Natural killer cell (primary cell): Measurements from ENCODE around the gene MAGED2. TPM values are rescaled to one million over a fixed set of nuclear protein-coding genes. Genes with fewer than 3 reads are reported as not detected.

Experiments used
- ATAC-seq, 3 donors: fragments of 150-1000 bp in 2 of 3; fragments of 200-7000 bp in 1 of 3; cut with Tn5 transposase; 1 replicate in 1 of 3; 2 replicates in 2 of 3; pipeline ENCODE4 v1.10.0; 2021; ENCODE audit warnings: mild to moderate bottlenecking in 2 of 3, moderate library complexity in 2 of 3
- DNase-seq, 2 donors: peaks; one replicate each; pipeline versions ENCODE4 v3.0.0 to v3.0.0-alpha.2; 2013 to 2021; ENCODE audit warnings: mixed read lengths in 1 of 2
- H3K27ac ChIP-seq: one replicate; pipeline ENCODE4 v1.5.1; 2013; ENCODE audit warnings: mild to moderate bottlenecking, low read length
- H3K27me3 ChIP-seq: one replicate; pipeline ENCODE4 v1.6.1; 2013; ENCODE audit warnings: low read length; ENCODE audit not compliant: control insufficient read depth, insufficient read depth
- H3K36me3 ChIP-seq: one replicate; pipeline ENCODE4 v1.6.1; 2013; ENCODE audit warnings: low read length; ENCODE audit not compliant: control insufficient read depth, insufficient read depth
- H3K4me1 ChIP-seq: one replicate; pipeline ENCODE4 v1.6.1; 2013; ENCODE audit warnings: low read length; ENCODE audit not compliant: control insufficient read depth, insufficient read depth
- H3K4me3 ChIP-seq: one replicate; pipeline ENCODE4 v1.5.1; 2013; ENCODE audit warnings: low read length
- H3K9me3 ChIP-seq: one replicate; pipeline ENCODE4 v1.6.1; 2013; ENCODE audit warnings: low read length; ENCODE audit not compliant: control insufficient read depth, insufficient read depth
- H3K27ac Mint-ChIP-seq, 2 donors: one replicate each; pipeline ENCODE4 v1.8.0; 2022; ENCODE audit warnings: mild to moderate bottlenecking in 2 of 2, mixed read lengths in 2 of 2, moderate library complexity in 1 of 2
- H3K27me3 Mint-ChIP-seq, 2 donors: one replicate each; pipeline ENCODE4 v1.8.0; 2022; ENCODE audit warnings: low read depth in 2 of 2, mixed read lengths in 2 of 2
- H3K36me3 Mint-ChIP-seq: one replicate; pipeline ENCODE4 v1.8.0; 2022; ENCODE audit warnings: mixed read lengths
- H3K4me1 Mint-ChIP-seq, 2 donors: one replicate each; pipeline ENCODE4 v1.8.0; 2022; ENCODE audit warnings: mixed read lengths in 2 of 2
- H3K4me3 Mint-ChIP-seq: one replicate; pipeline ENCODE4 v1.8.0; 2022; ENCODE audit warnings: mild to moderate bottlenecking, moderate library complexity, mixed read lengths
- H3K9me3 Mint-ChIP-seq, 2 donors: one replicate each; pipeline ENCODE4 v1.8.0; 2022; ENCODE audit warnings: mixed read lengths in 2 of 2
- WGBS: methylation state at CpG from one replicate; pipeline ENCODE4 v1.1.7; 2013; ENCODE audit warnings: missing lambda C conversion rate; ENCODE audit not compliant: insufficient coverage; 5-methylcytosine and 5-hydroxymethylcytosine counted together
- intact Hi-C: fragments of 100-400 bp; cut with micrococcal nuclease; formaldehyde crosslinking; loops from one replicate; pipeline ENCODE4 v1.14.2; 2022
- total RNA-seq, 4 donors: library from RNA; stranded (reverse); fragments of 120-200 nt in 1 of 4; gene quantifications; one replicate each; pipeline versions ENCODE4 v1.2.3 to v1.2.4, GENCODE V29; 2013 to 2022
- TF ChIP-seq, protein P1 (sequence below): fragments of 200-600 bp; IDR thresholded peaks from one replicate; pipeline ENCODE4 v1.8.0; 2022; ENCODE audit warnings: antibody characterized with exemption

Gene MAGED2
- total RNA-seq, 3 donors from 2014 or later (not counting 1 experiment from before 2014, with no cell fraction given) = 52.0 to 63.2 (median 57.8) TPM

DNA sequence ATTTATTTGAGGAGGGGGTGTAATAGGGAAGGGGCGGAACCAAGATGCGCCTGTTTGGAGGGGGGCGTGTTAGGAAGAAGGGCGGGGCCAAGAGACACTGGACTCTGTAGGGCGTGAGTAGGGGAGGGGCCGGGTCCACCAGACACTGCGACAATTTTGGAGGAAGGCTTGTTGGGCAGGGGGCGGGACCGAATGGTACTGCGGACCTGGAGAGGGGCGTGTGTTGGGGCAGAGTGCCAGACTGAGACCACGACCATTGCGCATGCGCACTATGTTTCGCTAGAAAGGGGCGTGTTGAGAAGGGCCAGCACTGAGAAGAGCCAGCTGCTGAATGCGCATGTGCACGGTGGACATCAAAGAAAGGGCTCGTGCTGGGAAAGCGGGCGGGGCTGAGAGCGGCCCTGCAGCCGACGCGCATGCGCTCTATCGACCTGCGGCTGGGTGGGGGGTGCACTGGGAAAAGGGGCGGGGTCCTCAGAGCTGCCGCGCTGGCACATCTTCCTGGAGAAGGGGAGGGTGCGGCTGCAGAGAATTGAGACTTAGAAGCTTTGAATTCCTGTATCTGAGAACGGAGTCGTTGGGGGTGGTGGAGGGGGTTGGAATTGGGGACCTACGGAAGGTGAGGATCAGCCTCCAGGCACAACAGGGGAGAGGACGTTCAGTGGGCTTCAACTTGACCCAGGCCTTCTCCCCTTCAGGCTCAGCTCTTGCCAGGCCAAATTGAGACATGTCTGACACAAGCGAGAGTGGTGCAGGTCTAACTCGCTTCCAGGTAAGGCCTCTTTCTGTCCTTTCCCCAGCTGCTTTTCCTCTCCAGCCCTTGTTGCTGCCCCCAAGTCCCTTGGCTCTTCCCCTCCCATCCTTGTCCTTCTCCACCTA, 1.3 kb downstream of the MAGED2 start:
- 8% methylated on average over 37 of the region's 38 CpGs for WGBS
- H3K4me1 Mint-ChIP-seq = peaks cover 5 to 22% of the 10 kb centered on the region in 2 donors

DNA sequence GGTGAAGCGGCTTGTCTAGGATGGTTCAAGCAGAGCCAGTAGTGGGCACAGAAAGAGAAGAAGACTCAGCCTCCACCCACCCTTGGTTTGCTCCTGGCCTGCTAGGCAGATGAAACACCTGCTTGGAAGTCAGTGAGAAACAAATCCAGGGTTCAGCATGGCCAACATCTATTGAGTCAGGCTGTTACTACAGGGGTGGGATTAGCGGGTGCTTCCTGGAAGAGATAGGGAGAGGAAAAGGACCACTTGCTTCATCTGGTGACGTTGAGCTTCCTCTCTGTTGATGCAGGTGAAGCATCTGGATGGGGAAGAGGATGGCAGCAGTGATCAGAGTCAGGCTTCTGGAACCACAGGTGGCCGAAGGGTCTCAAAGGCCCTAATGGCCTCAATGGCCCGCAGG, 3.0 kb downstream of the MAGED2 start:
- Histone ChIP-seq H3K36me3 (peaks cover 37% of the 10 kb centered on the region), H3K27me3 (no peaks in the 10 kb centered on the region), H3K4me1 (peaks cover 20% of the 10 kb centered on the region), H3K27ac (no peak overlapping the region), H3K4me3 (no peak overlapping the region), H3K9me3 (no peaks in the 10 kb centered on the region)
- no peaks in the 10 kb centered on the region for H3K27me3 Mint-ChIP-seq
- peaks cover 5 to 22% of the 10 kb centered on the region in 2 donors for H3K4me1 Mint-ChIP-seq
- H3K36me3 Mint-ChIP-seq = no peaks in the 10 kb centered on the region
- H3K9me3 Mint-ChIP-seq = no peaks in the 10 kb centered on the region
- H3K27ac Mint-ChIP-seq = no peak overlapping the region
- intact Hi-C loops = no loop called here
- H3K4me3 Mint-ChIP-seq = no peak overlapping the region
- DNase-seq = no peak
- WGBS = 98% methylated on average over 4 of the region's 5 CpGs
- TF ChIP-seq, protein P1, sequence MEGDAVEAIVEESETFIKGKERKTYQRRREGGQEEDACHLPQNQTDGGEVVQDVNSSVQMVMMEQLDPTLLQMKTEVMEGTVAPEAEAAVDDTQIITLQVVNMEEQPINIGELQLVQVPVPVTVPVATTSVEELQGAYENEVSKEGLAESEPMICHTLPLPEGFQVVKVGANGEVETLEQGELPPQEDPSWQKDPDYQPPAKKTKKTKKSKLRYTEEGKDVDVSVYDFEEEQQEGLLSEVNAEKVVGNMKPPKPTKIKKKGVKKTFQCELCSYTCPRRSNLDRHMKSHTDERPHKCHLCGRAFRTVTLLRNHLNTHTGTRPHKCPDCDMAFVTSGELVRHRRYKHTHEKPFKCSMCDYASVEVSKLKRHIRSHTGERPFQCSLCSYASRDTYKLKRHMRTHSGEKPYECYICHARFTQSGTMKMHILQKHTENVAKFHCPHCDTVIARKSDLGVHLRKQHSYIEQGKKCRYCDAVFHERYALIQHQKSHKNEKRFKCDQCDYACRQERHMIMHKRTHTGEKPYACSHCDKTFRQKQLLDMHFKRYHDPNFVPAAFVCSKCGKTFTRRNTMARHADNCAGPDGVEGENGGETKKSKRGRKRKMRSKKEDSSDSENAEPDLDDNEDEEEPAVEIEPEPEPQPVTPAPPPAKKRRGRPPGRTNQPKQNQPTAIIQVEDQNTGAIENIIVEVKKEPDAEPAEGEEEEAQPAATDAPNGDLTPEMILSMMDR = no peak
- ATAC-seq = no peak

More for the DNA sequence above, 1.3 kb downstream of the MAGED2 start:
- peak overlapping the region; percentile 92 for H3K27ac ChIP-seq
- no peaks in the 10 kb centered on the region for H3K36me3 Mint-ChIP-seq
- peak overlapping the region; percentile 86 to 95 for H3K27ac Mint-ChIP-seq
- TF ChIP-seq, protein P1 = no peak
- DNase-seq = peak; percentile 75 to 96
- peak overlapping the region; percentile 99 for H3K4me3 ChIP-seq
- no peaks in the 10 kb centered on the region for H3K27me3 ChIP-seq
- intact Hi-C loops = loop anchor here (1.0 to 5.0 kb wide), 3 partner anchors 170 to 353 kb away; partner anchors contain the start of gene GNL3L
- H3K4me3 Mint-ChIP-seq = peak overlapping the region; percentile 88
- H3K4me1 ChIP-seq = peaks cover 20% of the 10 kb centered on the region
- peak; percentile 81 to 89 (median 83) for ATAC-seq
- no peaks in the 10 kb centered on the region for H3K9me3 Mint-ChIP-seq
- H3K9me3 ChIP-seq = no peaks in the 10 kb centered on the region
- no peaks in the 10 kb centered on the region for H3K27me3 Mint-ChIP-seq
- H3K36me3 ChIP-seq = peaks cover 21% of the 10 kb centered on the region

DNA sequence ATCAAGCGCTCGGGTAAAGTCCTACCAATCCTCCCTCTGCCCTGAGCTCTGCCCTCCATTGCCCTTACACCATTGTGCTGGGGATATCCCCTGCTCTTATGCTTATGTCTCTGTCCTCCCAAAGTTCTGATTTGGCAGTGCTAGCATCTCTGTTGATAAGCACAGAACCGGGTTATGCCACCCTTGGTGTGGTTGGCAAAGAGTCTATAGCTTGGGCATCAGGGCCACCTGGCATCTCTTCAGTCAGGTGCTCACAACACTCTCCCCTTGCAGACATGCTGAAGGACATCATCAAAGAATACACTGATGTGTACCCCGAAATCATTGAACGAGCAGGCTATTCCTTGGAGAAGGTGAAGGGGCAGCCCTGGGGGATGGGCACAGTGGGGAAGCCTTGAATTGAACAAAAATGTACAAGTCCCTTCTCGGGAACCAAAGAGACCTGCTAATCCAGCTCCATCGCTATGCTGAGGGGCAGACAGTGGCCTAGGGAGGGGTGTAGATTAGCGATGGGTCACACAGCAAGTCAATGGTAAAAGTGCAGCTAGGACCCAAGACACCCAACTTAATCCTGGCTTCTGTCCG, 3.8 kb downstream of the MAGED2 start:
- H3K27me3 ChIP-seq = no peaks in the 10 kb centered on the region
- H3K9me3 Mint-ChIP-seq = no peaks in the 10 kb centered on the region
- peaks cover 38% of the 10 kb centered on the region for H3K36me3 ChIP-seq
- intact Hi-C loops = no loop called here
- 96% methylated on average over 8 of the region's 9 CpGs for WGBS
- H3K4me3 ChIP-seq = no peak overlapping the region
- peaks cover 5 to 22% of the 10 kb centered on the region in 2 donors for H3K4me1 Mint-ChIP-seq
- H3K27ac Mint-ChIP-seq = no peak overlapping the region
- no peaks in the 10 kb centered on the region for H3K9me3 ChIP-seq
- peaks cover 20% of the 10 kb centered on the region for H3K4me1 ChIP-seq
- no peaks in the 10 kb centered on the region for H3K36me3 Mint-ChIP-seq
- TF ChIP-seq, protein P1 = no peak
- no peaks in the 10 kb centered on the region for H3K27me3 Mint-ChIP-seq
- DNase-seq = no peak
- no peak overlapping the region for H3K27ac ChIP-seq
- peak overlapping the region; percentile 7 for H3K4me3 Mint-ChIP-seq
- ATAC-seq = no peak
